ENCODE measurements around the gene ACADS.
"Not testable (repeated sequence)": the region's sequence is repeated elsewhere in the genome, so short reads cannot be mapped to it uniquely, and the experiment has no call there.

The ACADS gene

DNA sequence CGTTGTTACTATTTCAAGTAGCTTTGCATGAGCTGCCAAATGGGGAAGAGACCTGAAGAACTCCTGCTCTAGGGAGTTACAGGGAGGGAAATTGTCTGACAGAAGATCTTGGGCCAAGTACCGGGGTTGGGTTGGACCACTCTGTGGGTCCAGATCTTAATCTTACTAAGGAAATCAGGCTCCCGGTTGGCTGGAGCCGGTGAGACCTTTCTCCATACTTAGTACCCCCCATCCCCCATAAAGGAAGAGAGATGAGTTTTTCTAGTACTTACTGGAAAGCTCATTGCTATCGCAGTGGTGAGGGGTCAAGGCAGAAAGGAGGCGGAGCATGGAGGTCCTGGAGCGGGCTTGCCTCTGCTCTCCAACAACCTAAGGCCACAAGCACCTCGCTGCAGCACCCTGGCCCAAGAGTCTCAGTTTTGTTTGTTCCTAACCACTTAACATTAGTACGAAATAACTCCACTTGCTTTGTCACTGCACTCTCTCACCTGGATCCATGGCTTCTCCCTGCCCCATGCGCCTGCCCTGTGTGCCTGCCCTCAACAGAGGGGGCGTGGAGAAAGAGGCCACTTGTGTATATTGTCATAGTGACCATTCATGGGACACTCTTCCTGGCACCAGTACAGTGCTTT, 22.2 kb upstream of the ACADS start:
- no peak for DNase-seq

DNA sequence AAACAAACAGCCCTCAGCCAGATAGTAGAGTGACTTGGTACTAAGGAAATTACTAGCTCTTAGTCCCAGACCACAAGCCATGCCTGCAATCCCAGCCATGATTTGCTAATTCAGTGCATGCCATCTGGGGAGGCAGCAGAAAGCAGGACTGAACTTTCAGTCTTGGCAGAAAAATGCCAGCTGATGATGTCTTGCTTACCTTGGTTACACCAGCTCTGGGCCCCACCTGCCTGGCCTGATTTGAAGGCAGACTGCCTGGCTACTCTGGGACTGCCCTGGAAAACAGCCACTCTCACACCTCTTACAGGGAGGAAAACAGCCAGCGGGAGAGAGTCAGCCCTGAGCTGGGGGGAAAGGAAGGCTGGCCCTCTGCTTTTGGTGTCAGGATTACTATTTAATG, 20.0 kb upstream of the ACADS start:
- no peak for DNase-seq

DNA sequence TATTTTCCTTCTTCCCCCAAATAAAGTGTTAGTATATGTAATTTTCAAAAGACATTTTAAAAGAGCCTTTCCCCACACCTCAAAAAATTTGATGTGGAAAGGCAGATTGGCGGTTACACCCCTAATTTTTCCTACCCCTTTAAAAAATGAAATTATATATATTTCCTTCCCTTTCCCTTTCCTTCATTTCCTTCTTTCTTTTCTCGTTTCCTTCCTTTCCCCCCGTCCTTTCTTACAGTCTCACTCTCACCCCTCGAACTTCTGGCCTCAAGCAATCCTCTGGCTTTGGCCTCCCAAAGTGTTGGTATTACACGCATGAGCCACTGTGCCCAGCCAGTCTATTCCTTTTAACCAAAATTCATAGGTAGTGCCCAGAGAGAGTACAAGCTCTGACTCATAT, 19.6 kb upstream of the ACADS start:
- DNase-seq, result no peak

DNA sequence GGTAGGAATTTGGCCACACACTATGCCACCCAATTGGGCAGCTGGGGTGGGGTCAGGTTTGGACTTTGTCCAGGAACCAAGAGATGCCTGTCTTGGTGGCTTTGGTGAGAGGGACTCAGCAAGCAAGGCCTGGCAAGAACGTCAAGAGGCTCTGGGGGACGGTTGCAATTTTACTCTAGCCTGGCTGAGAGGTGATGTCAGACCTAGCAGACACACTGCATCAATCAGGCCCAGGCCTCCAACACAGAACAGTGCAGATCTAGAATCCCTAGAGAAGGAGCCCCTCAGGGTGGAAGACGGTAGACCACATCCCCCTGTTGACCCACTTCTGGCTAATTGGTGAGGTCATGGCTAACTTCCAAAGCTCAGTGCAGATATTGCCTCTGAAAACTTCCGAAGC, 17.0 kb upstream of the ACADS start:
- DNase-seq, result no peak

DNA sequence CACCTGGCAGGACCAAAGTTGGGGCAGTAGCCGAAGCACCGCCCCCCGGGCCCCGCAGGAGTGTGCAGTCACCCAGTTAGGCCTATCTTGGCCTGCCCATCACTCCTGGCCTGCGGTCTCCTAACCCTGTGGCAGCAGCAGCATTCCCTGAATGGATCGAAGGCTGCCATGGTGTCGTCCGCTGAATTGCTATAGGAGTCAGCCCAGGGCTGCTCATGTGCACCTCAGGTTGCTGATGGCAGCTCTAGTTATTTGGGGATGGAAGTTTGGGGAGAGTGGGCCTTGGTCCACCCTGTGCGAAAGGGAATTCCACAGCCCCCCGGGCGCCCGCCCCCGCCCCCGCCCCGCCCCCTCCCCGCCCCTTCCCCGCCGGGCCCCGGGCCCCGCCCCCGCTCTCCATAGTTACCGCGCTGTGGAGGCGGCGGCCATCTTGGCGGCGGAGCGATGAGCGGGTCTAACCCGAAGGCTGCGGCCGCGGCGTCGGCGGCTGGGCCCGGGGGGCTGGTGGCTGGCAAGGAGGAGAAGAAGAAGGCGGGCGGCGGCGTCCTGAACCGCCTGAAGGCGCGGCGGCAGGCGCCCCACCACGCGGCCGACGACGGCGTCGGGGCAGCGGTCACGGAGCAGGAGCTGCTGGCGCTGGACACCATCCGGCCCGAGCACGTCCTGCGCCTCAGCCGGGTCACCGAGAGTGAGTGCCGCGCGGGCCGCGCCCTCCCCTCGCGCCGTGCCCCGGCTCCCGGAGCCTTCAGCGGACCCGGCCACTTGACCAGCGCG, 15.4 kb upstream of the ACADS start, which contains the start of gene UNC119B:
Gene UNC119B (plus strand): TSS at position 428 of the 774 bp plus-strand sequence. CDS start 17 bp downstream, at position 445.
- DNase-seq, result peak; percentile 16

DNA sequence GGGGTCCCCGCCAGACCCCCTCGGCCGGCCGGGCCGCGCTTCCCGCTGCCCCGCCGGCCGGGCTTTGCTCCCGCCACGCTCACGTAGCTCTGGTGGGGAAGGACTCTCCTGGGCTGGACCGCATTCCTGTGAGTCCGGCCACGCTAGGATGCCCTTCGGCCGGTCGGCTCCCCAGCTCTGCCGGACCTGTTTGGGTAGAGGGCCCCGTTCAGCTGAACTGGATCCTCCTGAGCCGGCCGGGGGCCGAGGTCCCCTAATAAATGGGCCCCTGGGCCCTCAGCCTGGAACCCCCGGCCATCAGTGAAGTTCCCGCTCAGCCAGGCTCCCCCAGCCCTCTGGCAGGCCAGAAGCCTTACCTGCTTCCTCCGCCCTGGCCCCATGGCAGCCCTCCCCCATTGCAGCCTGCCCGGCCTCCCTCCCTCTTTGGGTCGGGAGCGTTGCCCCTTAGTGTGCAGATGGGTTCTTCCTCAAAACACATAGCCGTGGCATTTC, 14.8 kb upstream of the ACADS start:
- no peak for DNase-seq

DNA sequence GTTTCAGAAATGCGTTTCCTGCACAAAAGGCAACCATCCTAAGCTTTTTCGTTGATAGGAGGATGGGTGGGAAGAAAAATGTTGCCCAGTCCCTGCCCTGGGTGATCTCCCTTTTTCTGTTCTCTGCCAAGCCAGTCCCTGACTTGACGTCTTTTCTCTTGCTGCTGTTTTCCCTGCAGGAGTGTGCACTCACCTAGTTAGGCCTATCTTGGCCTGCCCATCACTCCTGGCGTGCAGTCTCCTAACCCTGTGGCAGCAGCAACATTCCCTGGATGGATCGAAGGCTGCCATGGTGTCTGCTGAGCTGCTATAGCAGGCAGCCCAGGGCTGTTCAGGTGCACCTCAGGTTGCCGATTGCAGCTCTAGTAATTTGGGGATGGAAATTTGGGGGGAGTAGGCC, 14.2 kb upstream of the ACADS start:
- DNase-seq, result no peak

DNA sequence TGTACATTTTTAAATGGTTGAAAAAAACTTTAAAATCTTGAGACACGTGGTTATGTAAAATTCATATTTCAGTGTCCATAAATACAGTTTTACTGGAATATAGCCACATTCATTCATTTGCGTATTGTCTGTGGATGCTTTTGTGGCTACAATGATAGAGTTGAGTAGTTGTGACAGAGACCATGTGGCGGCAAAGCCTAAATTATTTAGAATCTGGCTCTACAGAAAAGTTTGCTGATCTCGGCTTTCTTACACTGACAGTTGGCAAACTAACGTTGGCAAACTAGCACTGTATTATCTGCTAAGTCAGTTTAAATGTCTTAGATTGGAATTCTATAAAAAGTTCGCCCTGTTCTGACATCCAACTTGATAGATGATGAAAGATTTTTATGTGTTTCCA, 13.0 kb upstream of the ACADS start:
- DNase-seq, result no peak

DNA sequence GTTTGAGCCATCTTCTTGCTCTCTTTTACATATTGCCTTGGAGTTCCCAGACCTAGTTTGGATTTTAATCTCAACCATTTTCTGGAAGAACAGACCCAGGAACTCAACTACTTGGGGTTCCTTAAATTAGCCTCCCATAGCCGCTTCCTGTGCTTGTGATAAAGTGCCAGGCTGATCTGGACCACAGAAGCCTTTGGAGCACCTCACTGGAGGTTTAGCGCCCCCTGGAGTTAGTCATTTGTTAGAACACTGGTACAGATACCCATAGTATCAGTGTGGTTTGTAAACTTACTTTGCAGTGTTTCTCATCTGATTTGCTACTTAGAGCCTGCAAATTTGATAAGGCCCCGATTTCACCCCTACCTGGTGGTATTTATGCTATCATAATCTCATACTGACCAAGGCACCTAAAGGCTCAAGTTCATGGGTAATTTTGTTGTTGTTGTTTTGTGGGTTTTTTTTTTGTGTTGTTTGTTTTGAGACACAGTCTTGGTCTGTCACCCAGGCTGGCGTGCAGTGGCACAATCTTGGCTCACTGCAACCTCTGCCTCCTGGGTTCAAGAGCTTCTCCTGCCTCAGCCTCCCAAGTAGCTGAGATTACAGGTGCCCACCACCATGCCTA, 11.7 kb upstream of the ACADS start:
- peak; percentile 40 for DNase-seq

DNA sequence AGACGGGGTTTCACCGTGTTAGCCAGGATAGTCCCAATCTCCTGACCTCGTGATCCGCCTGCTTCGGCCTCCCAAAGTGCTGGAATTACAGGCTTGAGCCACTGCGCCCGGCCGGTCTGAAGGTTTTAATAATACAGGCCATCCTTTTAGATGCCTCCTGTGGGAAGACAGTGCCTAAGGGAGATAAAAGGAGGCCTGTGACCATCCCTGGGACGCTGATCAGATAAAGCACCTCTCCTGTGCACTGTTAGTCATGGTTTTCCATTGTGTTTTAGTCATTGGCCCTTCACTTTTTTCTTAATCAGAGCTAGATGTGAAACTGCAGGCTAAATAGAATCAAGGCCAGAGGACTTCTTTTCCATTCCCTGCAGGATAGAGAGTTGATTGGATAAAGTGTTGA, 7.6 kb upstream of the ACADS start:
- DNase-seq, result no peak

DNA sequence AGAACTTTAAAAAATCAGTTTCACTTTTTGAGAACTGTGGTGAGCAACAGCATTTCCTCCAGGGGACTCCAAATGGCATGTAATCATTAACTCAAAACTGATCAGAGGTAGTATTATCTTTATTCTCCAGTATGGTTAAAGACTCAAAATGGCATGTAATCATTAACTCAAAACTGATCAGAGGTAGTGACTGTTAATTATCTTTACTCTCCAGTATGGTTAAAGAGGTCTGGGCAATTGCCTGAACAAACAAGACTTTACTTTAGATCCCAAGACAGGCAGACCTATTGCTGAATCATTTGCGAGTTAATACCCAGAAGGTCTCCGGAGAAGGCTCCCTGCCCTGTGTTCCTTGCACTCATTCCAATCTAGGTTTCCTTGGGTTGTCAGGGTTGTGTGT, 6.6 kb upstream of the ACADS start:
- DNase-seq, result no peak

DNA sequence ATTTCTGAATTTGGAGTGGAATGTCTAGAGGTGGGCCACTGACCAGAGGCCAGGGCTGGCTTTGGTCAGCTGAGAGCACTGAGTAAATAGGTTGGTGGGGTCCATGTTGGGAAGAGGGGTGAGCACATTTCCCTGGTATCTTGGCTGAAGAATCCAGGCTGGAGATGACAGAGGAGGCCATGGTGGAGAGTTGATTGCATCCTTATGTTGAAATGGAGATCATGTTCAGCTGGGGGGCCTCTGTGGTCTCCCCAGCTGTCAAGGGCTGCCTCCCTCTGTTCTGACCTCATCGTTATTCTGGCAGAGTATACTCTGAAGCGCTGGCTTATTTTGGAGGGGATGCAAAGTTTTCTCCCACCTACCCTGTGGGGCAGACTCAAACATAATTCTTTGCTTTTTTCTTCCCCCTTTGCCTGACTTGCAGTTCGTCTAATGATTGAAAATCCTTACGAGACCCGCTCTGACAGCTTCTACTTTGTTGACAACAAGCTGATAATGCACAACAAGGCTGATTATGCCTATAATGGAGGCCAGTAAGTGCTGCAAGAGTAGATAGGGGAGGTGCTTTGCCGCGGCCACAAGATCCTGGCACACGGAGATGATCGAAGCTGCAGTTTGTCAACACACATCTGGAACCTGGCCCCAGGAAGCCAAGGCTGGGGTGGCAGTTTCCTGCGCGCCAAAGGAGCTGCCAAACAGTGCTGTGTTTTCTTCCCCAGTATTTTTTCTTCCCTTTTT, 6.0 kb upstream of the ACADS start:
- no peak for DNase-seq

DNA sequence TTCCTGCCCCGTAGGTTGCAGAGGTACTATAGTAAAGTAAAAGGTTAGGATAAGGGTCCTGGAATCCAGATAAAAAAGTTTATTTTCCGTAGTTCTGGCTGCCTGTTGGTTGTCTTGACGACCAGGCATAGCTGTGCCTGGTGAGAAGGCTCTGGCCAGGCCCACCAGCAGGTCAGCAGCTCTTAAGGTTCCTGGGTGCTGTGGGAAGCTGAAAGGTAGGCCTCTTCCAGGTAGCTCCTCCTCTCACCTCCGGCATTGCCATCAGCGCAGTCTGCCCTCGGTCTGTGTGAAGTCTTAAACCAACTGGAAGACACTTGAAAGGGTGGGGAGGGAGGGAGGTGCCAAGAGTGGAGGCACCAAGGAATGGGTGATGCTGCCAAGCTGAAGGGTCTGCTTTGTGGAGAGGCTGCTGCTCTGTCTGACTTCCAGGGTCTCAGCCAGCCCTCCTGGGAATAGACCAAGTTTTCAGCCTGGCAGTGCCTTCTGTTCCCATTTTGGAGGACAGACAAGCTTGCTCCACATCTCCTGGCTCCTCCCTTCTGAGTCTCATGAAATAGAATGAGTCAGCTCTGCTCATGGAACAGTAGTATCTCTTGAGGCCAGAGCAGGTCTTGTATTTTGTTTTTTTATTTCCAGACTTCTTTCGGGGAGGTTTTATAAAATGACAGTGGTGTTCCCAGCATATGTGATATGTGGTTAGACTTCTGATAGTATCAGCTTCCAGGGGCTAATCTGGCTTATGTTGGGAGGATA, 5.2 kb upstream of the ACADS start:
- DNase-seq, result no peak

DNA sequence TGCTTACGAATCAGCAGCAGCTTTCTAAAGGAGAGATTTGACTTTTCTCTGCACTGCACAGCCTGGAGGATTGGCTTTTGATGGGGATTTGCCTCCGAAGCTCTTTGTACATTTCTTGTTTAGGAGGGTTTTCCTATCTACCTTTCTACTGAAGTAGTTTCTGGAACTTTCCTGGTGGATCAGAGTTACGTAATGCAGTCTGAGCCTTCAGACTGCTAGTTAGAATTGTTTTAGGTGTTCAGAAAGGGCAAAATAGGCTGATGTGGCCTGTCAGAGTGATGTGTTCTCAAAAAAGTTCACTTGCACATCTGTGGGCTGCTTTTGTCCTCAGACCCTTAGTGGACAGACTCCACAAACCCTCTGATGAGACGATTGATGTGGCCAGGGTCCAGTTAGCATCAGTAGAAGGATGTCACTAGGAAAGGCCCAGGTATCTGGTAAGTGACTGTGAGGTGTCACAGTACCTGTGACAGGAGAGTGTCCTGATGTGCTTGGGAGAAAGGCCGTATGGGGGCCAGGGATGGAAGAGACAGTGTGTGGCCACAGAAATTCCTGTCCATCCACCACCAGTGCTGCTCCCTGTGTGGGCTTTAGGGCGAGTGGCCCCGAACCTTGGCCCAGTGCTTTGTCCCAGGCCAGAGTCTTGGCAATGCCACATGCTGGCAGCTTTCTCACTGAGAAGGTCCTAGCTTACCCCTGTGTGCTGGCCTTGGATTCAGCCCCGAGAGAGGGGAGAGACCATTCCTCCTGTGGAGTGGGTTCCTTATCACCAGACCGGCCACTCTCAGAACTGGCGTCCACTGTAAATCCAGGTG, 4.4 kb upstream of the ACADS start:
- DNase-seq, result no peak

DNA sequence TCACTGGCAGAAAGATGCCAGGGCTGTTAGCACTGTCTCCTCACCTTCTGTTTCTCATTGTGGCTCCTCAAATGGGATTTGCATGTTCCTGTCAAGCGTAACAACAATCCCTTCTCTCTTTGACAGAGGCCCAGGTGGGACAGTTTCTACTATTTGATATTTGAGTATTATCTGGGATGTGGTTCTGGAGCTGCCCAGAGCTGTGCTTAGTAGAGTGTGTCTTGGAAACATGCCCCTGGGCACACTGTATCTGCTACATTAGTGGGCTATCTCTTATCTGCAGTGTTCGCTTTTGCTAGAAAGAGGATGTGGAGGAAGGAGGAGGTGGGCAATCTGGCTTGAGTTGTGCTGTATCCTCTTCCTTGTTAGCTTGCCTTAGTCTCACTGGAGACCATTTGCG, 3.8 kb upstream of the ACADS start:
- no peak for DNase-seq

DNA sequence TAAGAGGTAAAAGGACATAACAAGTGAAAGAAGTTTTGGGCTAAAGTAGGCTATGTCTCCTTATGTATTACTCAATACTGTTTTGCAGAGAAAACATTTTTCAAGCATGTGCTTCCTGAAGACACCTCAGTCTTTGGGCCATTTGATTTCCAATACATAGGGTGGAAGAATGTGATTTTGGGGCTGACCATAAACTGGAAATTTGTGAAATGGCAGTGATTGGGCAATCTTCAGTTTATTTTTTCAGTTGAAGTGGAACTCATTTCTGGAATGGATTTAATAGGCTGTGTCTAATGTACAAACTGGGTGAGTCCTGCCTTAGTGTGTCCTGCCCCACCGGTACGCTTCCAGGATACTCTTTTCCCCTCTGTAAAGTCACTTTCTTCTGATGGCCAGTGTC, 2.8 kb upstream of the ACADS start:
- DNase-seq, result no peak

DNA sequence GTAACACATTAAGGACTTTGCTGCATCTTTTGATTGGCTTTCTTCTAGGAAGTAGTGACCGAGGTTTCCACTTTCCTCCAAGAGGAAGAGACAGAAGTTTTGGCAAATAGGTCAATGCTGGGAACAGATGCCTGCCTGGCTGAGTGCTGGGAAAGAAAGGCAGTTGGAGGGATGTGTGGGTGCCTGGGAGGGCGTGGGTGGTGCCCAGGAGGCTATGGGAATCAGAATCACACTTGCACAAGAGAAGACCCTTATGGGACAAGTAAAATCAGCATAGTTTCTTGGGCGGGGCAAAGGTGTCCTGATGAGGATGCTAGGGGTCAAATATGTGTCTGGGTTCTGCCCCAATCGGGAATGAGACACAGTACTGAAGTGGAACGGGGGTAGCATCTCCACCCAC, 906 bp upstream of the ACADS start:
- DNase-seq, result no peak

DNA sequence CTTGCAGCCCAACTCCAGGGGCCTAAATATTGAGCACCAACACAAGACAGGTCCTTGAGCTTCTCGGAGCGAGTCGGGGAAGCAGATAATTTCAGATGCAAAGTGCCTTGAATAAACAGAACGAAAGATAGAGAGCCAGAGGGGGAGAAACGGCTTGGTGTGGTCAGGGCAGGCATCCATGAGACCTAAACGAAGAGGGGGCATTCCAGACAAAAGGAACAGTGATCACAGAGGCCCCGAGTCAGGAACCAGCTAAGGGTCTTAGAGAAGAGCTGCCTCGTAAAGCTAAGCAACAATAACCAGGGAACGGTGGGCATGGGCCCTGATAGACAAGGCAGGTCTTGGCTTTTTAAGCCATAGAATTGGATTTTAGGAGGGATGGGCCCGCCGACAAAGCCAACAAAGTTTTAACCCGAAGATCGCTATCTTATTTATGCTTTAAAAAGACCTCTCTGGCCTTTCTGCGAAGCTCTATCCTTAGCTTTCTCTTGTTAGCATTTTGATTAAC, 421 bp upstream of the ACADS start:
- DNase-seq, result no peak

DNA sequence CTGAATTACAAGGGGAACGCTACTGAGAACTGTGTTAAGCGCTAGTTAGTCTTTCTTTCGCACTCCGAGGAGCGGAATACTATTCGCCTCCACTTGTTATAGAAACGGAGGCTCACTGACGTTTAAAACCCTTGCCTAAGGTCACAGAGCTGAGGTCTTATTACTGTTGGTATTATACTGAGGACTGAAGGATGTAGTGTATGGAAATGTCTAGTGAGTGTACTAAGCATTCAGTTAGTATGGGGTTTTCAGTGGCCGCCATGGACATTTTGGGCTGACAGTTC, 826 bp downstream of the ACADS start:
- DNase-seq, result no peak

DNA sequence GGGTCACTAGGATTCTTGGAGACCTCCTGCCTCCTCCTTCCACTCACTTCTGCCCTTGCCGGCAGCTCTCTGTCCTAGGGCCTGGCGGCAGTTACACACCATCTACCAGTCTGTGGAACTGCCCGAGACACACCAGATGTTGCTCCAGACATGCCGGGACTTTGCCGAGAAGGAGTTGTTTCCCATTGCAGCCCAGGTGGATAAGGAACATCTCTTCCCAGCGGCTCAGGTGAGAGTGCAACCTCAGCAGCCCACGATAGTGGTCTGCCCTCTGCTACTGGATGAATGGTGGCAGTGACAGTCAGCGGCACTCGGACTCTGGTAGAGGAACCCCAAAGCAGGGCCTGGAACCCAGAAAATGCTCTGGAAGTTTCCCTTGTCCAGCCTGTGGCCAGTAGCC, 1.3 kb downstream of the ACADS start:
- DNase-seq, result no peak

DNA sequence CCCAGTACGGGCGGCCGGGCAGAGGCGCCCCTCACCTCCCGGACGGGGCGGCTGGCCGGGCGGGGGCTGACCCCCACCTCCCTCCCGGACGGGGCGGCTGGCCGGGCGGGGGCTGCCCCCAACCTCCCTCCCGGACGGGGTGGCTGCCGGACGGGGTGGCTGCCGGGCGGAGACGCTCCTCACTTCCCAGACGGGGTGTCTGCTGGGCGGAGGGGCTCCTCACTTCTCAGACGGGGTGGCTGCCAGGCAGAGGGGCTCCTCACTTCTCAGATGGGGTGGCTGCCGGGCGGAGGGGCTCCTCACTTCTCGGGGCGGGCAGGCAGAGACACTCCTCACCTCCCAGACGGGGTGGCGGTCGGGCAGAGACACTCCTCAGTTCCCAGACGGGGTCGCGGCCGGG, 6.6 kb downstream of the ACADS start:
- not testable (repeated sequence) for DNase-seq

DNA sequence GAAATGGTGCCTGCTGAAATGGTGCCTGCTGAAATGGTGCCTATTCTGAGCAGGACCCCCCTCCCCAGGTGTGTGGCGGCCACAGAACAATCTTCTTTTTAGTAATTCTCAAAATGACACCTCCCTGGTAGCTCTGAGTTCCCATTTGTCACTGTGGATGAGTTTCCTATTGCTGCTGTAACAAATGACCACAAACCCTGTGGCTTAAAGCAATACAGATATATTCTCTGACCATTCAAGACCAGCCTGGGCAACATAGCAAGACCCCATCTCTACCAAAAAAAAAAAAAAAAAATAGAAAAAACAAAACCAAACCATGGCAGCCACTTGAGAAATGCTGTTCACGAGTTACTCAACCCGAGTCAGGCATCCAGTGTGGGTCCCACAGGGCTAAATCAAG, 7.9 kb downstream of the ACADS start:
- DNase-seq, result no peak

All from KG1 (cell line).